Adrenal gland (tissue), 12 donors: ENCODE data around the gene FBXW7. TPM values are rescaled to one million over a fixed set of nuclear protein-coding genes. Genes with fewer than 3 reads are reported as not detected.

Experiments used
- DNase-seq, 7 donors: peaks; one replicate each; pipeline ENCODE4 v3.0.0-alpha.2; 2019 to 2020
- H3K27ac ChIP-seq, 5 donors: fragments of 200-600 bp; sonication (generic) in 4 of 5; 1 replicate in 3 of 5; 2 replicates in 2 of 5; pipeline versions ENCODE4 v1.5.1 to v1.8.0; 2016 to 2020; ENCODE audit warnings: mild to moderate bottlenecking in 1 of 5
- H3K27me3 ChIP-seq: fragments of 200-600 bp; 2 replicates; pipeline ENCODE4 v1.8.0; 2021
- H3K36me3 ChIP-seq, 2 donors: fragments of 200-600 bp; replicated peaks in 1 of 2; 1 replicate in 1 of 2; 2 replicates in 1 of 2; pipeline versions ENCODE4 v1.5.1 to v1.8.0; 2018 to 2022
- H3K4me1 ChIP-seq, 2 donors: fragments of 200-600 bp; replicated peaks in 1 of 2; 1 replicate in 1 of 2; 2 replicates in 1 of 2; pipeline versions ENCODE4 v1.5.1 to v1.8.0; 2018 to 2021
- H3K4me3 ChIP-seq, 4 donors: fragments of 200-600 bp; sonication (generic) in 3 of 4; one replicate each; pipeline ENCODE4 v1.5.1; 2016 to 2018
- H3K9me3 ChIP-seq, 3 donors: fragments of 200-600 bp; sonication (generic) in 1 of 3; replicated peaks in 1 of 3; 1 replicate in 2 of 3; 2 replicates in 1 of 3; pipeline versions ENCODE4 v1.5.1 to v1.8.0; 2016 to 2021
- CTCF ChIP-seq, 6 experiments: fragments of 450-650 bp in 4 of 6; fragments of 200-600 bp in 2 of 6; sonication (generic) in 1 of 6; IDR thresholded peaks; 1 replicate in 5 of 6; 2 replicates in 1 of 6; pipeline versions ENCODE4 v1.5.1 to v1.8.0; 2016 to 2021; ENCODE audit warnings: antibody characterized with exemption in 6 of 6, mild to moderate bottlenecking in 2 of 6, moderate library complexity in 1 of 6
- POLR2A ChIP-seq, 2 donors: fragments of 450-650 bp; IDR thresholded peaks; one replicate each; pipeline ENCODE4 v1.6.1; 2017; ENCODE audit warnings: antibody characterized with exemption in 2 of 2, mild to moderate bottlenecking in 2 of 2, moderate library complexity in 1 of 2
- WGBS, 4 donors: extraction: QIAGEN DNeasy Blood & Tissue Kit in 2 of 4; methylation state at CpG; one replicate each; pipeline versions ENCODE4 v1.1.5 to v1.1.7; 2013 to 2017; 5-methylcytosine and 5-hydroxymethylcytosine counted together
- intact Hi-C, 2 donors: fragments of 100-400 bp; cut with DNase I; formaldehyde crosslinking; loops; one replicate each; pipeline versions ENCODE4 v1.14.1 to v1.15.0; 2022 to 2023
- polyA plus RNA-seq, 3 donors: library from polyadenylated mRNA; stranded (reverse); fragments of 200-250 nt in 2 of 3; fragments of 350-450 nt in 1 of 3; fragmentation: Illumina TruSeq in 1 of 3; extraction: RNeasy Lipid Tissue Mini Kit (QIAGEN cat#74804) in 1 of 3; gene quantifications; one replicate each; pipeline ENCODE4 v1.2.3, GENCODE V29; 2013 to 2014
- total RNA-seq, 9 donors: library from RNA; depleted of rRNA in 4 of 9; stranded (reverse); fragments of >200 nt in 4 of 9; fragments of 120-200 nt in 1 of 9; fragmentation: NEBNext Ultra II Directional in 1 of 9; extraction: Animal tissue kit (Norgen Biotek cat#: 25700) in 1 of 9; gene quantifications; one replicate each; pipeline versions ENCODE4 v1.1.0 to v1.2.4, GENCODE V29; 2013 to 2023
- donor health status: healthy with polysubstance abuse.
- donor health status: Bipolar disorder and iron deficiency.
- donor health status: DM: yes; HTN: yes; CAD: no.
- donor health status: DM: no; HTN: no; CAD: no.
- donor health status: DM: no; HTN: no; CAD: no.
- donor health status: DM: yes; HTN: yes; CAD: no.

FBXW7 gene
- total and polyA plus RNA-seq, 12 donors: 17.6 to 55.5 (median 30.9) TPM

- TF ChIP-seq POLR2A (IDR thresholded peaks at IDR 0.05): no peak
- TF ChIP-seq CTCF (IDR thresholded peaks at IDR 0.05): no peak
- Histone ChIP-seq H3K27ac (no peak overlapping the region), H3K27me3 (no peaks in the 10 kb centered on the region), H3K9me3 (no peaks in the 10 kb centered on the region), H3K36me3 (no peaks in the 10 kb centered on the region), H3K4me1 (no peaks in the 10 kb centered on the region), H3K4me3 (no peak overlapping the region)
- no peak for DNase-seq
- 74 to 83% (median 79%) methylated on average over 3 of the region's 3 CpGs for WGBS, 4 donors
- intact Hi-C loops: no loop called here
Observed at GRCh38 chr4:152294331-152294730, 241.6 kb downstream of the FBXW7 start.

- no peak for DNase-seq
- H3K4me3 ChIP-seq: no peak overlapping the region
- no peak overlapping the region for H3K27ac ChIP-seq
- intact Hi-C loops: no loop called here
- WGBS, 4 donors: 81 to 94% (median 91%) methylated on average over 5 of the region's 5 CpGs
- H3K27me3 ChIP-seq: no peaks in the 10 kb centered on the region
- TF ChIP-seq CTCF (IDR thresholded peaks at IDR 0.05) (no peak), POLR2A (IDR thresholded peaks at IDR 0.05) (no peak)
- H3K9me3 ChIP-seq: no peaks in the 10 kb centered on the region
- no peaks in the 10 kb centered on the region for H3K36me3 ChIP-seq
- no peaks in the 10 kb centered on the region for H3K4me1 ChIP-seq
Observed at GRCh38 chr4:152293527-152293926, 242.4 kb downstream of the FBXW7 start.

GRCh38 chr4:152290366-152290921 is 245.4 kb downstream of the FBXW7 start:
- no peak overlapping the region for H3K27ac ChIP-seq

GRCh38 chr4:152289941-152290340 is 246.0 kb downstream of the FBXW7 start:
- no peak overlapping the region for H3K27ac ChIP-seq
- no peak for DNase-seq
- H3K27me3 ChIP-seq: no peaks in the 10 kb centered on the region
- intact Hi-C loops: no loop called here
- WGBS, 4 donors: 63 to 65% (median 64%) methylated on average over 4 of the region's 4 CpGs
- no peaks in the 10 kb centered on the region for H3K9me3 ChIP-seq
- TF ChIP-seq CTCF (IDR thresholded peaks at IDR 0.05) (no peak), POLR2A (IDR thresholded peaks at IDR 0.05) (no peak)
- H3K4me1 ChIP-seq: no peaks in the 10 kb centered on the region
- no peak overlapping the region for H3K4me3 ChIP-seq
- H3K36me3 ChIP-seq: no peaks in the 10 kb centered on the region

More at GRCh38 chr4:152290366-152290921, 245.4 kb downstream of the FBXW7 start:
- DNase-seq: no peak
- Histone ChIP-seq H3K4me3 (no peak overlapping the region), H3K4me1 (no peaks in the 10 kb centered on the region), H3K36me3 (no peaks in the 10 kb centered on the region), H3K27me3 (no peaks in the 10 kb centered on the region), H3K9me3 (no peaks in the 10 kb centered on the region)
- 74 to 90% (median 90%) methylated on average over 3 of the region's 3 CpGs for WGBS, 4 donors
- TF ChIP-seq CTCF (IDR thresholded peaks at IDR 0.05): no peak
- TF ChIP-seq POLR2A (IDR thresholded peaks at IDR 0.05): no peak
- intact Hi-C loops: no loop called here
